Mucosa of descending colon (tissue), 3 donors: Measurements from ENCODE around the gene ZNF689. TPM values are rescaled to one million over a fixed set of nuclear protein-coding genes. Genes with fewer than 3 reads are reported as not detected.

ENCODE experiments used
- ATAC-seq: fragments of 200-7000 bp; cut with Tn5 transposase; one replicate; pipeline ENCODE4 v1.9.1; 2020; ENCODE audit warnings: mild to moderate bottlenecking, moderate library complexity
- DNase-seq, 3 donors: peaks; one replicate each; pipeline ENCODE4 v3.0.0-alpha.2; 2020
- H3K36me3 ChIP-seq: fragments of 200-600 bp; one replicate; pipeline ENCODE4 v1.8.0; 2021; ENCODE audit warnings: low read depth, mild to moderate bottlenecking
- H3K4me1 ChIP-seq: fragments of 200-600 bp; one replicate; pipeline ENCODE4 v1.8.0; 2021; ENCODE audit warnings: low read depth, mild to moderate bottlenecking
- H3K4me3 ChIP-seq: fragments of 200-600 bp; one replicate; pipeline ENCODE4 v1.8.0; 2021; ENCODE audit warnings: mild to moderate bottlenecking
- H3K9me3 ChIP-seq: fragments of 200-600 bp; one replicate; pipeline ENCODE4 v1.8.0; 2021; ENCODE audit warnings: mild to moderate bottlenecking
- CTCF ChIP-seq: fragments of 200-600 bp; IDR thresholded peaks from one replicate; pipeline ENCODE4 v1.8.0; 2022; ENCODE audit warnings: antibody characterized with exemption, mild to moderate bottlenecking
- intact Hi-C, 2 donors: fragments of 100-400 bp; cut with DNase I in 1 of 2; cut with micrococcal nuclease in 1 of 2; formaldehyde crosslinking; loops; one replicate each; pipeline versions ENCODE4 v1.11.0 to v1.11.1; 2022; cut with DNase I, micrococcal nuclease
- total RNA-seq, 3 donors: library from RNA; stranded (reverse); fragmentation: NEBNext Ultra II Directional in 2 of 3; extraction: Animal tissue kit (Norgen Biotek cat#: 25700) in 2 of 3; gene quantifications; one replicate each; pipeline versions ENCODE4 v1.2.1 to v1.2.4, GENCODE V29; 2021 to 2023
- donor health status: DM: no; HTN: no; CAD: no; lungs with moderate emphysema.
- donor health status: DM: no; HTN: no; CAD: no.
- donor health status: DM: no; HTN: yes; CAD: no.

The ZNF689 gene
- total RNA-seq, 3 donors from 2014 or later: 7.6 to 10.7 (median 10.5) TPM

DNA sequence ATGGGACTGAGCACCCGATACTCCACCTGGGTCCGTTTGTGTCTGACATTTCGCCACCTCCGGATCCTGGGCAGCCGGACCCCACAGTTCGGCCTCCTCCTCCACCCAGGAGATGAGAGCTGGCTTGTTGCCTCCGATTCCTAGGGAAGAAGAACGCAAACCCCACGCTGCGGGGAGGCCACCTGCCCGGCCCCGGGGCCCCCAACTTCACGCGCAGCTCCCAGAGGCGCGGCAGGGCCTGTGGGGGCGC, 52.6 kb downstream of the ZNF689 start:
- peaks cover 4% of the 10 kb centered on the region for H3K36me3 ChIP-seq
- DNase-seq (peak in 1 of 3 donors; percentile 42), ATAC-seq (no peak)
- H3K9me3 ChIP-seq: no peaks in the 10 kb centered on the region
- peaks cover 35% of the 10 kb centered on the region for H3K4me1 ChIP-seq
- intact Hi-C loops: no loop called here
- peak overlapping the region; percentile 74 for H3K4me3 ChIP-seq
- no peak for TF ChIP-seq CTCF

- no peak for ATAC-seq
- DNase-seq: peak in 1 of 3 donors; percentile 58
- Histone ChIP-seq H3K4me1 (peaks cover 28% of the 10 kb centered on the region), H3K36me3 (peaks cover 4% of the 10 kb centered on the region), H3K9me3 (no peaks in the 10 kb centered on the region), H3K4me3 (no peak overlapping the region)
- intact Hi-C loops: no loop called here
- no peak for TF ChIP-seq CTCF
Measured at GRCh38 chr16:30556125-30556473, 54.1 kb downstream of the ZNF689 start.

- DNase-seq (no peak), ATAC-seq (no peak)
- Histone ChIP-seq H3K36me3 (peaks cover 4% of the 10 kb centered on the region), H3K4me3 (no peak overlapping the region), H3K9me3 (no peaks in the 10 kb centered on the region), H3K4me1 (peaks cover 28% of the 10 kb centered on the region)
- TF ChIP-seq CTCF: no peak
- intact Hi-C loops: no loop called here
Measured at GRCh38 chr16:30555315-30556124, 54.7 kb downstream of the ZNF689 start.

GRCh38 chr16:30554557-30555314, 55.5 kb downstream of the ZNF689 start:
- Histone ChIP-seq H3K4me1 (peaks cover 28% of the 10 kb centered on the region), H3K9me3 (no peaks in the 10 kb centered on the region), H3K36me3 (peaks cover 4% of the 10 kb centered on the region), H3K4me3 (no peak overlapping the region)
- intact Hi-C loops: no loop called here
- no peak for TF ChIP-seq CTCF
- DNase-seq (no peak), ATAC-seq (no peak)

GRCh38 chr16:30553393-30553899, 56.7 kb downstream of the ZNF689 start:
- Histone ChIP-seq H3K36me3 (peaks cover 4% of the 10 kb centered on the region), H3K9me3 (no peaks in the 10 kb centered on the region), H3K4me3 (no peak overlapping the region), H3K4me1 (peaks cover 36% of the 10 kb centered on the region)
- no peak for TF ChIP-seq CTCF
- intact Hi-C loops: no loop called here
- ATAC-seq (no peak), DNase-seq (no peak)
